NCI-H510A treated with DMSO at 0.1 percent for 48 hours (cell line): ENCODE data around the gene PRKAB1.
A peak's percentile ranks its signal among the peaks of the same experiment; 100 is the strongest.

Experiments used
- DNase-seq: peaks from one replicate; lab custom pipeline; 2025; lab: John Stamatoyannopoulos, UW

PRKAB1 gene

DNA sequence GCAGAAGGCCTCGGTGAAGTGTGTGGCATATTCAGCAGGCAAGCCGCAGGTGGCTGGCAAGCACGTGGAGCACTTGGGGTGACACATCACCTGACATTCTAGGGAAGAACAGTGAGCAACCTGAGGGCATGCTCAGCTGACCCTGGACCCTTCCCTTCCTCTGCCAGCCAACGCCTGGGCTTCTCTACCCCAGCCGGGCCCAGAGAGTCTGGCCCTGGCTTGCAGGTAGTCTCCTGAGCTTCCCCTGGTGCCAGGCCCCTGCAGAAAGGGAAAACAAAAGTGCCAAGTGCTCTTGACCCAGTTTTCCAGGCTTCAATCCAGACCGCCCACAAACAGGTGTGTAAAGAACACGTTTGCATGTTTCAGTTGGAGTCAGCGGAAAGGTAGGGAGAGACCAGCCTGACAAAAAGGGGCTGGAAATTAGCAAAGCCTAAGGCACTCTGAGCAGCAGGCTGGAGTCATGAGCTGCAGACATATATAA is 45.7 kb downstream of the PRKAB1 start:
- DNase-seq, result peak; percentile 98

DNA sequence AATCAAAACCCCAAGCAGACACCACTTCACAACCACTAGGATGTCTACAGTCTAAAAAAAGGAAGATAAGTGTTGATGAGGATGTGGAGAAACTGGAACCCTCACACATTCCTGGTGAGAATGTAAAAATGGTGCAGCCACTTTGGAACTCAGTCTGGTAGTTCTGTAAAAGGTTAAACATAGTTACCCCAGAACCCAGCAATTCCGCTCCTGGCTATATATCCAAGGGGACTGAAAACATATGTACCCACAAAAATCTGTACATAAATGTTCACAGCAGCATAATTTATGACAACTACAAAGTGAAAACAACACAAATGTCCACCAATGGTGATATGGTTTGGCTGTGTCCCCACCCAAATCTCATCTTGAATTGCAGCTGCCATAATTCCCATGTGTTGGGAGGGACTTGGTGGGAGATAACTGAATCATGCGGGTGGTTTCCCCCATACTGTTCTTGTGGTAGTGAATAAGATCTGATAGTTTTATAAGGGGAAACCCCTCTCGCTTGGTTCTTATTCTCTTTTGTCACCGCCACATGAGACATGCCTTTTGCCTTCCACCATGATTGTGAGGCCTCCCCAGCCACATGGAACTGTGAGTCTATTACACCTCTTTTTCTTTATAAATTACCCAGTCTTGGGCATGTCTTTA is 46.8 kb downstream of the PRKAB1 start:
- no peak for DNase-seq

DNA sequence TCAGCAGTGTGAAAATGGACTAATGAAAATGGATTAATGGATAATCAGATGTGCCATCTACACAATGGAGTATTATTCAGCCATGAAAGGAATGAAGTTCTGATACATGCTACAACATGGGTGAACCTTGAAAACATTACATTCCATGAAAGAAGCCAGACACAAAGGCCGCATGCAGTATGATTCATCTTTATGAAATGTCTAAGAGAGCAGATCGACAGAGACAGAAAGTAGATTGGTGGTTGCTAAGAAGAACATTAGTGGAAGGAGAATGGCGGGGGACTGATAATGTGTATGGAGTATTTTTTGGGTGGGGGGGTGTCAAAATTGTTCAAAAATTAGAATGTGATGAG is 47.3 kb downstream of the PRKAB1 start:
- DNase-seq, result no peak

DNA sequence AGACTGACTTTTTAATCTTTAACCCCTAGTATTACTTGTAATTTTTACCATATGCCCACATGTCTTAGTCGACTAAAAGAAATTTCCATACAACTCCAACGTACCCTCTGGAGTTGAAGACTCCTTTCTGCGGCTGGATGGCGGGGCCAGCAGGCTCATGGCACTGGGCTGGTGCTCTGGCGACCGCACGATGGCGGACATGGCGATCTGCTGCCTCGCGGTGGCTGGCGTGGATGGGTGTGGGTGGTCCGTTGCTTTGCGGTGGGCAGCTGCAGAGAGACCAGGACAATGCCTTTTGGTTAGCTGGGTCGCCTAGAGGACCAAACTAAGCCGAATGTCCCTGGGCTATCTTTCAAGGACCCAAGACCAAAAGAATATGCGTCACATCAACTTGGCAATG is 50.2 kb downstream of the PRKAB1 start:
- DNase-seq, result no peak

DNA sequence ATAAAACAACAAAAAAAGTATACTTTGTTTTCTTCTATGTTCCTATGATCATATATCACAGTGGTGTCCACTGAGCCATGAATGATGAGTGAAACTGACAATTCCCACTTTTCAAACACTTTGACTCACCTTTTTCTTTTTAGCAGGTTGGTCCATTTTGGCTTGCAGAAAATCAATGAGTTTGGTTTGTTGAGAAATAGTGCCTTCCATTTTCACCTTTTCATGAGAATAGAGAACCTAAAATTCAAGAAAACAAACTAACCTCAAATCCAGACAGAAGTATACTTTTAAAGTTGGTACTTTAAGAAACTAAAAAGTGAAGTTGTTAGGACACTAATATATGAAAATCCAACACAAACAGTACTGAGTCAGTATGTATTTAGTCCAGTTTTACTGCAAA is 52.4 kb downstream of the PRKAB1 start:
- DNase-seq, result no peak

DNA sequence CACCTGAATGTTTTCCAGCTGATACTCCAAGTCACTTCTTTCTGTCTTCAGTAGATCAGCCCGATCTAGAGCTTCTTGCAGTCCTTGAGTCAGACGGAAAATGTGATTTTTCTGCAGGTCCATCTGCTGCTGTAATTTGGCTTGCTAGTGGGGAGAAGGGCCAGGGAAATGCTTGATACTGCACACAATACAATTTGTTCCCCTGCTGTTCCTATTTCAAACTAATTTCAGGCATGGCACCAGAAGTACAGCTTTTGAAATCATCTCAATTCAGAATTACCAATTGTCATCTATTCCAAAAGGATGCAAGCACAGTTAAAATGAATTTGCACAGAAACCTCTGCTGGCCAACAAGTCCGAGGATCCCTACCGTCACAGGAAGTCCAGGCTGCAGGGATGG is 53.4 kb downstream of the PRKAB1 start:
- DNase-seq, result no peak

DNA sequence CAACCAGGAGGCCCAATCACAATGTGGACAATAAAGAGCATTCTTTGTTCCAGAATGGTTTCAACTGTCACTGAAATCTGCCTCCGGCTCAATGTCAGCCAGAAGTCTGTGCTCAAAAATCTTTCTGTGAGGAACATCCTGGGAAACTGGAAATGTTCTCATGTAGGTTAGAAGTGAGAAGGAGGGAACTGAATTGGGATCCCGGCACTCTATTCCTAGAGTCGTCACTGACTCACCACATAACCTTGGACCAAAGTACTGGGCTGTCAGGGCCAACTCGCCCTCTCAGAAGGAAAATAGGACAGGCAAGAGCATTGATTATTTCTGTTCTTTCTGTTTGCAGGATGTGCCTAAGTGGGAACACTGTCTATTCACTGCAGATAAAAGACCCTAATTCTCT is 57.6 kb downstream of the PRKAB1 start:
- DNase-seq, result no peak

DNA sequence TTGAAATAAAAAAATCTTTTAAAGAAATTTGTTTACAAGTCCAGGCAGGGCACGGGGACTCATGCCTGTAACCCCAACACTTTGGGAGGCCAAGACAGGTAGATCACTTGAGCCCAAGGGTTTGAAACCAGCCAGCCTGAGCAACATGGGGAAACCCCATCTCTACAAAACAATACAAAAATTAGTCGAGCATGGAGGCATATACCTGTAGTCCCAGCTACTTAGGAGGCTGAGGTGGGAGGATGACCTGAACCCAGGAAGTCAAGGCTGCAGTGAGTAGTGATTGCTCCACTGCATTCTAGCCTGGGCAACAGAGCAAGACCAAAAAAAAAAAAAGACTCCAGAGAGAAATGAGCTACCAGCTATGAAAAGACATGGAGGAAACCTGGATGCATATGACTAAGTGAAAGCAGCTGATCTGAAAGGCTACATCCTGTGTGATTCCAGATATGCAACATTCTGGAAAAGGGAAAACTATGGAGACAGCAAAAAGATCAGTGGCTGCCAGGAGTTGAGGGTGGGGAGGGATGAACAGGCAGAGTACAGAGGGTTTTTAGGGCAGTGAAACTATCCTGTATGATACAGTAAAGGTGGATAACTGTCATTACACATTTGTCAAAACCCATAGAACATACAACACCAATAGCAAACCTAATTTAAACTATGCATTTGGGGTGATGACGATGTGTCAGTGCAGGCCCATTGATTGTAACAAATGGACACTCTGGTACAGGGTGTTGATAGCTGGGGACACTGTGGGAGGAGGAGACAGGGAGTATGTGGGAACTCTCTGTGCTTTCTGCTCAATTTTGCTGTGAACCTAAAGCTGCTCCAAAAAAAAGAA is 59.9 kb downstream of the PRKAB1 start:
- DNase-seq, result no peak

DNA sequence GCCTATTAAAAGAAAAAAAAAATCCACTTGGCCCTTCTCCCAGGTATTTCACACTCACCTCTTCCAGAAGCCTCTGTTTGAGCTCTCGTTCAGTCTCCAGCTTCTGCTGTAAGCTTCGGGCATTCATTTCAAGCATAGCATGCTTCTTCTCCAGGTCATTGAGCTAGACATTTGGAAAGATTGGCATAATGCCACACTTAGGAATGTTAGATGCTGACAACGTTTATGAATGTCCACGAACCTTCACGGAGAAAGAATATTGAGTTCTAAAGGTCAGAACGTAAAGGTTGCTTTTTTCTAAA is 60.5 kb downstream of the PRKAB1 start:
- DNase-seq, result no peak

DNA sequence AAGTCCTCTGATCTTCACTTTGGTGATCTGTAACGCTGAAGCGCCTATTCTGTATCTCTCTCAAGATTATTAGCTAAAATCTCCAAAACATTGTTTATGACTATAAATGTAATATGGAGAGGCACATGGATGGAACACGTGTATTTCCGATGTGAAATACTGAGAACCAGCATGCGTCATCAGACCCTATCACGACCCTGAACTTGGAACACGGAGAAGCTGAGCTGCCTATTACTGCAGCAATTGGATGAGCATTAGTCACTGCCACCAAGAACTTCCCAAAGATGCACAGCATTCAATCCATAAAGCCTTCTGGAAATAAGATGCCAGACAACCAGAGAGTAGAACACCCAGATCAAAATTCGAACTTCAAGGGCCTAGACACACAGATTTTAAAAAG is 61.9 kb downstream of the PRKAB1 start:
- DNase-seq, result no peak

DNA sequence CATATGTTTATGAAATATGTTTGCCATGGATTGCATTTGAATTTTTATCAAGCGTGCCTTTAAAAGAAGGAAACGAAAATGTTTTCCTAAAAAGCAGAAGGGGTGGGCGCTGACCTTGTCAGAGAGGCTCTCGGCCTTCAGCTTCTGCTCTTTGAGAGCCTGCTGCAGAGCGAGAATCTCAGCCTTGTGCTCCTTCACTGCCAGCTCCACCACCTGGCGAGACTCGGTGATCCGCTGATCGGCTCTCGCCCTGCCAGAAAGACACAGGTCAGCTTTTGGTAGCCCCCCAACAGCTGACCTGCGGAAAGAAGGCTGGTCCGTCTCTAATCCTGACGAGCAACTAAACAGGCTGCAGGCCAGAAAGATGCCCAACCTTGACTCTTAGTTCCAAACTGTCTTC is 62.4 kb downstream of the PRKAB1 start:
- no peak for DNase-seq
